Osteoblast (primary cell): ENCODE measurements around the gene ERRFI1. TPM values are rescaled to one million over a fixed set of nuclear protein-coding genes. Genes with fewer than 3 reads are reported as not detected.

Source experiments
- DNase-seq: peaks from one replicate; pipeline ENCODE4 v3.0.0; 2011; ENCODE audit warnings: low spot score, mixed read lengths; ENCODE audit not compliant: insufficient read length; ENCODE audit errors: missing footprints
- H2AFZ ChIP-seq: 2 replicates; pipeline ENCODE4 v1.6.0; 2011; ENCODE audit warnings: mild to moderate bottlenecking, low read length
- H3K27ac ChIP-seq: 2 replicates; pipeline ENCODE4 v1.5.1; 2011; ENCODE audit warnings: mild to moderate bottlenecking, low read depth, low read length, moderate library complexity
- H3K27me3 ChIP-seq: 2 replicates; pipeline ENCODE4 v1.6.0; 2012; ENCODE audit warnings: mild to moderate bottlenecking, control low read depth, inconsistent platforms, low read length, moderate library complexity; ENCODE audit not compliant: insufficient read depth
- H3K36me3 ChIP-seq: 2 replicates; pipeline ENCODE4 v1.5.1; 2011; ENCODE audit warnings: mild to moderate bottlenecking, low read length, control low read depth, moderate library complexity; ENCODE audit not compliant: insufficient read depth
- H3K4me1 ChIP-seq: 2 replicates; pipeline ENCODE4 v1.5.1; 2011; ENCODE audit warnings: mild to moderate bottlenecking, low read length, control low read depth, moderate library complexity; ENCODE audit not compliant: insufficient read depth
- H3K4me2 ChIP-seq: 2 replicates; pipeline ENCODE4 v1.6.0; 2011; ENCODE audit warnings: mild to moderate bottlenecking, low read length; ENCODE audit not compliant: insufficient read depth
- H3K4me3 ChIP-seq: fragments of 200-600 bp; sonication (generic); 3 replicates; pipeline ENCODE4 v1.5.1; 2012; ENCODE audit warnings: mild to moderate bottlenecking, low read length, inconsistent platforms; ENCODE audit not compliant: insufficient read depth
- H3K79me2 ChIP-seq: 2 replicates; pipeline ENCODE4 v1.6.0; 2012; ENCODE audit warnings: mild to moderate bottlenecking, low read length, control low read depth, inconsistent platforms; ENCODE audit not compliant: insufficient read depth
- H3K9me3 ChIP-seq: 2 replicates; pipeline ENCODE4 v1.5.1; 2011; ENCODE audit warnings: low read depth, low read length, control low read depth
- H4K20me1 ChIP-seq: 2 replicates; pipeline ENCODE4 v1.6.0; 2012; ENCODE audit warnings: mild to moderate bottlenecking, low read length, control low read depth; ENCODE audit not compliant: insufficient read depth
- CTCF ChIP-seq: IDR thresholded peaks from 2 replicates; pipeline ENCODE4 v1.5.1; 2011; ENCODE audit warnings: mild to moderate bottlenecking, low read depth, low read length, moderate library complexity; ENCODE audit errors: extremely low read depth
- total RNA-seq: library from RNA; depleted of rRNA; stranded (reverse); fragments of >200 nt; gene quantifications from 2 replicates; pipeline ENCODE4 v1.2.3, GENCODE V29; 2012

The ERRFI1 gene
- total RNA-seq, 1 donor = 69.5 TPM

GRCh38 chr1:7992885-7993284, 33.2 kb downstream of the ERRFI1 start:
- Histone ChIP-seq H3K27me3 (no peaks in the 10 kb centered on the region), H3K4me1 (peaks cover 13% of the 10 kb centered on the region), H2AFZ (no peak overlapping the region), H4K20me1 (no peaks in the 10 kb centered on the region), H3K4me2 (no peak overlapping the region), H3K27ac (no peak overlapping the region), H3K4me3 (no peak overlapping the region), H3K79me2 (no peaks in the 10 kb centered on the region), H3K9me3 (no peaks in the 10 kb centered on the region), H3K36me3 (no peaks in the 10 kb centered on the region)
- DNase-seq = no peak
- no peak for TF ChIP-seq CTCF

GRCh38 chr1:7991504-7992440, 34.3 kb downstream of the ERRFI1 start:
- Histone ChIP-seq H3K36me3 (no peaks in the 10 kb centered on the region), H2AFZ (no peak overlapping the region), H4K20me1 (no peaks in the 10 kb centered on the region), H3K27ac (no peak overlapping the region), H3K4me1 (peaks cover 13% of the 10 kb centered on the region), H3K79me2 (no peaks in the 10 kb centered on the region), H3K9me3 (no peaks in the 10 kb centered on the region), H3K4me3 (no peak overlapping the region), H3K4me2 (no peak overlapping the region), H3K27me3 (no peaks in the 10 kb centered on the region)
- no peak for TF ChIP-seq CTCF
- DNase-seq = no peak

GRCh38 chr1:7989762-7990428, 36.2 kb downstream of the ERRFI1 start:
- Histone ChIP-seq H3K4me3 (no peak overlapping the region), H3K79me2 (no peaks in the 10 kb centered on the region), H3K9me3 (no peaks in the 10 kb centered on the region), H3K27me3 (no peaks in the 10 kb centered on the region), H3K4me2 (no peak overlapping the region), H3K4me1 (peaks cover 13% of the 10 kb centered on the region), H3K36me3 (peaks cover 14% of the 10 kb centered on the region), H3K27ac (no peak overlapping the region), H4K20me1 (peaks cover 2% of the 10 kb centered on the region), H2AFZ (no peak overlapping the region)
- TF ChIP-seq CTCF = no peak
- no peak for DNase-seq

- Histone ChIP-seq H3K9me3 (no peaks in the 10 kb centered on the region), H3K4me1 (no peaks in the 10 kb centered on the region), H3K27ac (no peak overlapping the region), H2AFZ (no peak overlapping the region), H4K20me1 (peaks cover 9% of the 10 kb centered on the region), H3K4me2 (no peak overlapping the region), H3K36me3 (peaks cover 27% of the 10 kb centered on the region), H3K27me3 (no peaks in the 10 kb centered on the region), H3K4me3 (no peak overlapping the region), H3K79me2 (peaks cover 6% of the 10 kb centered on the region)
- TF ChIP-seq CTCF = no peak
- no peak for DNase-seq
Measured at GRCh38 chr1:7988576-7988975, 37.5 kb downstream of the ERRFI1 start.
